A673 (cell line): ENCODE measurements around the gene AGPAT3. TPM values are rescaled to one million over a fixed set of nuclear protein-coding genes. Genes with fewer than 3 reads are reported as not detected.

ENCODE experiments used
- BruUV-seq: library from RNA; stranded (reverse); fragments of 400-500 nt; replicated peaks from 2 replicates; lab custom pipeline; 2021; lab: Mats Ljungman, UMichigan
- CTCF ChIA-PET: fragments of 300-600 bp; sonication (Branson Sonifier 250); formaldehyde crosslinking; loops from one replicate; lab custom pipeline; 2022; ENCODE audit warnings: antibody characterized with exemption; lab: Charles Lee
- POLR2A ChIA-PET: fragments of 300-600 bp; sonication (Branson Sonifier 250); formaldehyde crosslinking; loops from one replicate; lab custom pipeline; 2022; ENCODE audit warnings: antibody characterized with exemption; ENCODE audit not compliant: low non-redundant PET; lab: Charles Lee
- DNase-seq: peaks from one replicate; pipeline ENCODE4 v3.0.0-alpha.2; 2015; ENCODE audit warnings: low spot score
- H3K27ac ChIP-seq: fragments of 200-600 bp; sonication (generic); 2 replicates; pipeline ENCODE4 v1.5.1; 2016; ENCODE audit warnings: mixed run types, low read depth, mild to moderate bottlenecking, mixed read lengths, antibody characterized with exemption, low read length; ENCODE audit not compliant: poor library complexity, severe bottlenecking
- H3K27me3 ChIP-seq: fragments of 200-600 bp; sonication (generic); replicated peaks from 2 replicates; pipeline ENCODE4 v1.6.1; 2017; ENCODE audit warnings: mixed run types, low read depth, mild to moderate bottlenecking, mixed read lengths, antibody characterized with exemption, low read length; ENCODE audit not compliant: insufficient read depth, poor library complexity
- H3K36me3 ChIP-seq: fragments of 200-600 bp; sonication (generic); 2 replicates; pipeline ENCODE4 v1.6.1; 2016; ENCODE audit warnings: mixed run types, mild to moderate bottlenecking, mixed read lengths, antibody characterized with exemption, low read length; ENCODE audit not compliant: insufficient read depth, poor library complexity, severe bottlenecking
- H3K4me1 ChIP-seq: fragments of 200-600 bp; sonication (generic); 2 replicates; pipeline ENCODE4 v1.6.1; 2017; ENCODE audit warnings: mixed run types, mild to moderate bottlenecking, mixed read lengths, antibody characterized with exemption, low read length; ENCODE audit not compliant: insufficient read depth, poor library complexity, severe bottlenecking
- H3K4me3 ChIP-seq: fragments of 200-600 bp; sonication (generic); 2 replicates; pipeline ENCODE4 v1.5.1; 2016; ENCODE audit warnings: low read depth, mixed run types, mild to moderate bottlenecking, mixed read lengths, low read length; ENCODE audit not compliant: poor library complexity, severe bottlenecking
- H3K9me3 ChIP-seq: fragments of 200-600 bp; sonication (generic); 2 replicates; pipeline ENCODE4 v1.6.1; 2016; ENCODE audit warnings: mixed run types, low read depth, mild to moderate bottlenecking, mixed read lengths, antibody characterized with exemption, low read length; ENCODE audit not compliant: poor library complexity, severe bottlenecking
- EZH2 ChIP-seq: fragments of 200-600 bp; sonication (generic); IDR thresholded peaks from 2 replicates; pipeline ENCODE4 v1.6.1; 2017; ENCODE audit warnings: borderline replicate concordance, low read depth, mild to moderate bottlenecking, mixed read lengths, antibody characterized with exemption, low read length; ENCODE audit not compliant: poor library complexity, severe bottlenecking
- intact Hi-C: fragments of 100-400 bp; cut with micrococcal nuclease; formaldehyde crosslinking; loops from one replicate; pipeline ENCODE4 v1.10.0; 2022; ENCODE audit not compliant: unreplicated experiment
- total RNA-seq: library from RNA; stranded (reverse); gene quantifications from 2 replicates; pipeline ENCODE4 v1.2.3, GENCODE V29; 2021
- TF ChIP-seq, protein P1 (sequence below): fragments of 300-800, 200-600 bp; sonication (generic); conservative IDR thresholded peaks from 2 replicates; pipeline ENCODE4 v1.5.1; 2017; ENCODE audit warnings: low read depth, mild to moderate bottlenecking, antibody characterized with exemption, low read length, moderate library complexity, mixed read lengths

AGPAT3 gene
- total RNA-seq, 1 experiment from 2014 or later = 69.6 TPM

DNA sequence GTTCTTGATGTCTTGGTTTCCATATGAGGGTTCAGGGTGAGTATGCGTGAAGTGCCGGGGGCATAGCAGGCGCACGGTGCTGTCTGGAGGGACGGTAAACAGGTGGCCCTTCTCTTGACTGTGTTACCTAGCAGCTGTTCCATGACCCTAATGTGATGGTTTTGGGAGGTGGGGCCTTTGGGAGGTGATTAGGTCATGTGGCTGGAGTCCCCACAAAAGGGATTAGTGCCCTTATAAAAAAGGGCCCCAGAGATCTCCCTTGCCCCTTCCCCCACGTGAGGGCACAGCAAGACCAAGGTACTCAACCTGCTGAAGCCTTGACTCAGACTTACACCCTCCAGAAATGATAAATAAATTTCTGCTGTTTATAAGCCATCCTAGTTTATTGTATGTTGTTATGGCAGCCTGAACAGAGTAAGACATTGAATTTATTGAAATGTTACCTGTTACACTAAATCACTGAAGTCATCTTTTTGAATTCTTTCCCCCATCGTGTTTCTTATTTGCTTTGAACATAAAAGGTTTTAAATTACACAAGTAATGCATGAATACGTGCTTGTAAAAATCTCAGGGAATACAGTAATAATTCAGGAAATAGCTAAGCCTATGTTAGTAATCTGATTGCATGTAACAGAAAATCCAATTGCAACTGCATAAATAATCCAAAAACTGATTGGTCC is 162.7 kb downstream of the AGPAT3 start:
- DNase-seq = no peak
- H3K4me1 ChIP-seq = peaks cover 48% of the 10 kb centered on the region
- TF ChIP-seq EZH2 = no peak
- TF ChIP-seq, protein P1, sequence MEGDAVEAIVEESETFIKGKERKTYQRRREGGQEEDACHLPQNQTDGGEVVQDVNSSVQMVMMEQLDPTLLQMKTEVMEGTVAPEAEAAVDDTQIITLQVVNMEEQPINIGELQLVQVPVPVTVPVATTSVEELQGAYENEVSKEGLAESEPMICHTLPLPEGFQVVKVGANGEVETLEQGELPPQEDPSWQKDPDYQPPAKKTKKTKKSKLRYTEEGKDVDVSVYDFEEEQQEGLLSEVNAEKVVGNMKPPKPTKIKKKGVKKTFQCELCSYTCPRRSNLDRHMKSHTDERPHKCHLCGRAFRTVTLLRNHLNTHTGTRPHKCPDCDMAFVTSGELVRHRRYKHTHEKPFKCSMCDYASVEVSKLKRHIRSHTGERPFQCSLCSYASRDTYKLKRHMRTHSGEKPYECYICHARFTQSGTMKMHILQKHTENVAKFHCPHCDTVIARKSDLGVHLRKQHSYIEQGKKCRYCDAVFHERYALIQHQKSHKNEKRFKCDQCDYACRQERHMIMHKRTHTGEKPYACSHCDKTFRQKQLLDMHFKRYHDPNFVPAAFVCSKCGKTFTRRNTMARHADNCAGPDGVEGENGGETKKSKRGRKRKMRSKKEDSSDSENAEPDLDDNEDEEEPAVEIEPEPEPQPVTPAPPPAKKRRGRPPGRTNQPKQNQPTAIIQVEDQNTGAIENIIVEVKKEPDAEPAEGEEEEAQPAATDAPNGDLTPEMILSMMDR = no peak
- ChIA-PET POLR2A (no interaction called here), CTCF (no interaction called here)
- no TSS peak for BruUV-seq
- intact Hi-C loops = no loop called here
- H3K9me3 ChIP-seq = no peaks in the 10 kb centered on the region
- no peak overlapping the region for H3K4me3 ChIP-seq
- H3K36me3 ChIP-seq = peaks cover 4% of the 10 kb centered on the region
- H3K27me3 ChIP-seq = no peaks in the 10 kb centered on the region
- H3K27ac ChIP-seq = peak overlapping the region; percentile 81

DNA sequence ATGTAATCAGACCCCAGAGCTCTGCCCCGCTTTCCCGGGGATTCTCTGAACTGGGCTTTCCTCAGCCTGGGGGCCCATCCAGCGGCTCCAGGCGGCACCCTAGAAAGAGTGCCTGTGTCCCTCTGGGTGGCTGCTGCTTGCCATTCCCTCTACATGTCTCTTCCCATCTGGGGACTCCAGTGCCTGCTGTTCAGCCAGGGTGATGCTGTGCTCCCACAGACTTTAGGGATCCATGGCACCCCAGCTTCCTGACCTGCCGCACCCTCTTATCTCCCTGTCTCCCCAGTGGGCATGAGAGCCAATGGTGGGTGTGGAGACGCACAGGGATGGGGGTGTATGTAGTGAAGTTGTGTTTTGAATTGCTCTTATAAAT is 163.2 kb downstream of the AGPAT3 start:
- peaks cover 48% of the 10 kb centered on the region for H3K4me1 ChIP-seq
- TF ChIP-seq, protein P1 = no peak
- no peak for TF ChIP-seq EZH2
- DNase-seq = no peak
- H3K27ac ChIP-seq = peak overlapping the region; percentile 81
- POLR2A ChIA-PET = no interaction called here
- H3K36me3 ChIP-seq = peaks cover 6% of the 10 kb centered on the region
- intact Hi-C loops = no loop called here
- H3K9me3 ChIP-seq = no peaks in the 10 kb centered on the region
- H3K4me3 ChIP-seq = peak overlapping the region; percentile 14
- H3K27me3 ChIP-seq = no peaks in the 10 kb centered on the region
- CTCF ChIA-PET = no interaction called here
- no TSS peak for BruUV-seq

DNA sequence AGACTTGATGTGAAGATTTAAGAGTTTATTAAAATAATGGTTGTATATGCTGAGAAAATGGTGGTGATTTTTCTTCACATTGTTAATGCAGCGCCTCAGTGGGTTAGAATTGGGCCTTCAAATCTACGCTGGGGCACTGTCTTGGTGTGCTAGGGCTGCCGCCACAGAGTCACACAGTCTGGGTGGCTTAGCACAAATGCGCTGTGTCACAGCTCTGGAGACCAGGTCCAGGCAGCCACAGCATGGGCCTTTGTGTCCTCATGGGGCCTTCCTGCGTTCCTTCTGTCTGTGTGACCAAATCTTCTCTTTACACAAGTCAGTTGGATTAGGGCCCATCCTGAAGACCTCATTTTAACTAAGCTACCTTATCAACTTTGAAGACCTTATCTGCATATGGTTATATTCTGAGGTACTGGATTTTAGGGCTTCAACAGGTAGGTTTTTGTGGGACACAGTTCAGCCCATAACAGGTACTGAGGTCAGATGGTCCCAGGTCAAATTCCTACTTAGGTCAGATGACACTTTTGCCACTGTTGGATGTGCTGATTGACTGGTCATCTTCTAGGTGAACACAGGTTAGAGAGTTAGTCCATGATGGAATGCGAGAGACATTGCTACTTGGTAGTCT is 164.6 kb downstream of the AGPAT3 start:
- intact Hi-C loops = no loop called here
- BruUV-seq = no TSS peak
- POLR2A ChIA-PET = no interaction called here
- Histone ChIP-seq H3K36me3 (peaks cover 15% of the 10 kb centered on the region), H3K9me3 (no peaks in the 10 kb centered on the region), H3K27me3 (no peaks in the 10 kb centered on the region), H3K4me3 (no peak overlapping the region), H3K27ac (peak overlapping the region; percentile 81), H3K4me1 (peaks cover 48% of the 10 kb centered on the region)
- no peak for TF ChIP-seq EZH2
- CTCF ChIA-PET = no interaction called here
- no peak for DNase-seq

DNA sequence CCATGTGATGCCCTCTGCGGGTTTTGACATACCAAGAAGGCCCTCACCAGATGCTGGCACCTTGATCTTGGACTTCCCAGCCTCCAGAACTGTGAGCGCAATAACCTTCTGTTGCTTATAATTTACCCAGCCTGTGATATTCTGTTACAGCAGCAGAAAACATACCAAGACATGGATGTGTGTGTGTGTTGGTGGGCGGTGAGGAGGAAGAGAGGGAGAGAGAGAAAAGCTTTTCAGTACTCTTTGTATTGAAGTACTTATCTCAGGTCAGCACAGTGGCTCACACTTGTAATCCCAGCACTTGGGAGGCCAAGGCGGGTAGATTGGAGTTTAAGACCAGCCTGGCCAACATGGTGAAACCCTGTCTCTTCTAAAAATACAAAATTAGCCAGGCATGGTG is 170.2 kb downstream of the AGPAT3 start:
- no peak for DNase-seq
- intact Hi-C loops = no loop called here
- TF ChIP-seq, protein P1 = no peak
- no peak for TF ChIP-seq EZH2
- CTCF ChIA-PET = no interaction called here
- Histone ChIP-seq H3K27me3 (no peaks in the 10 kb centered on the region), H3K36me3 (peaks cover 31% of the 10 kb centered on the region), H3K4me1 (no peaks in the 10 kb centered on the region), H3K4me3 (no peak overlapping the region), H3K9me3 (no peaks in the 10 kb centered on the region), H3K27ac (no peak overlapping the region)
- no TSS peak for BruUV-seq
- POLR2A ChIA-PET = no interaction called here
